Measurements from ENCODE around the gene TMEM185B. TPM values are rescaled to one million over a fixed set of nuclear protein-coding genes. Genes with fewer than 3 reads are reported as not detected.

Gene TMEM185B
- total RNA-seq, 4 donors from 2014 or later = 35.9 to 47.9 (median 44.6) TPM

DNA sequence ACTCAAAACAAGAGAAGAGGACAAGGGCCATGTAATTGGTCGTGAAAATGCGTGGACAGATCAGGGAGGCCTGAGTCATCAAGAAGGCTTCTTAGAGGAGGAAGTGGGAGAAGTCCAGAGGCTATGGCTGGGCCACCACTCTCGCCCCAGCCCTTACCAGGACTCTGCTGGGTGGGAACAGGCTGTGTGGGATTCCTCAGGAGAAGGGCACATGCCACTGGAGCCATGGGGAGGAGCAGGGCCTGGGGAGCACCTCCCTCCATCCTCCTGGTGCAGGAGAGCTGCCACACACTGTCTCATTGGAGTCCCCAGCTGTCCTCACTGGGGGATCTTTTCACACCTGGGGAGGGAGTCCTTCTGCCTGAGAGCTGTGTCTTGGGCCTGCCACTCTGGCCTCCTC lies 20.0 kb upstream of the TMEM185B start:
- Histone ChIP-seq H3K27me3 (no peaks in the 10 kb centered on the region), H3K4me3 (replicated peaks in 1 of 3) (no peak overlapping the region), H3K9me3 (no peaks in the 10 kb centered on the region), H3K4me1 (peaks cover 0 to 15% of the 10 kb centered on the region in 2 donors), H3K27ac (no peak overlapping the region), H3K36me3 (no peaks in the 10 kb centered on the region)
- intact Hi-C loops (cut with DNase I) = no loop called here
- WGBS, 2 donors = 72 to 79% methylated on average over 3 of the region's 3 CpGs
- TF ChIP-seq POLR2A (IDR thresholded peaks at IDR 0.05) = no peak
- TF ChIP-seq, protein P1, sequence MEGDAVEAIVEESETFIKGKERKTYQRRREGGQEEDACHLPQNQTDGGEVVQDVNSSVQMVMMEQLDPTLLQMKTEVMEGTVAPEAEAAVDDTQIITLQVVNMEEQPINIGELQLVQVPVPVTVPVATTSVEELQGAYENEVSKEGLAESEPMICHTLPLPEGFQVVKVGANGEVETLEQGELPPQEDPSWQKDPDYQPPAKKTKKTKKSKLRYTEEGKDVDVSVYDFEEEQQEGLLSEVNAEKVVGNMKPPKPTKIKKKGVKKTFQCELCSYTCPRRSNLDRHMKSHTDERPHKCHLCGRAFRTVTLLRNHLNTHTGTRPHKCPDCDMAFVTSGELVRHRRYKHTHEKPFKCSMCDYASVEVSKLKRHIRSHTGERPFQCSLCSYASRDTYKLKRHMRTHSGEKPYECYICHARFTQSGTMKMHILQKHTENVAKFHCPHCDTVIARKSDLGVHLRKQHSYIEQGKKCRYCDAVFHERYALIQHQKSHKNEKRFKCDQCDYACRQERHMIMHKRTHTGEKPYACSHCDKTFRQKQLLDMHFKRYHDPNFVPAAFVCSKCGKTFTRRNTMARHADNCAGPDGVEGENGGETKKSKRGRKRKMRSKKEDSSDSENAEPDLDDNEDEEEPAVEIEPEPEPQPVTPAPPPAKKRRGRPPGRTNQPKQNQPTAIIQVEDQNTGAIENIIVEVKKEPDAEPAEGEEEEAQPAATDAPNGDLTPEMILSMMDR (IDR thresholded peaks at IDR 0.05) = no peak
- DNase-seq = no peak

DNA sequence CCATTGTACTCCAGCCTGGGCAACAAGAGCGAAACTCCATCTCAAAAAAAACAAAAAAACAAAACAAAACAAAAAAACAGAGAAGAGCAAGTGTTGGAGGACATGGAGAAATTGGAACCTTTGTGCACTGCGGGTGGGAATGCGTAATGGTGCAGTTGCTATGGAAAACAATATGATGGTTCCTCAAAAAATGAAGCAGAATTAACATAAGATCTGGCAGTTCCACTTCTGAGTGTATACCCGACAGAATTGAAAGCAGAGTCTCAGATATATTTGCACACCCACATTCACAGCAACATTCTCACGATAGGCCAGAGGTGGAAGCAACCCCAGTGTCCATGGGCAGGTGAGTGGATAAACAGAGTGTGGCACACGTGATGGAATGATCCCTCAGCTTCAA lies 18.5 kb upstream of the TMEM185B start:
- no peak for DNase-seq
- Histone ChIP-seq H3K27ac (no peak overlapping the region), H3K27me3 (no peaks in the 10 kb centered on the region), H3K4me3 (replicated peaks in 1 of 3) (no peak overlapping the region), H3K36me3 (no peaks in the 10 kb centered on the region), H3K4me1 (peaks cover 0 to 15% of the 10 kb centered on the region in 2 donors), H3K9me3 (no peaks in the 10 kb centered on the region)
- 83 to 88% methylated on average over 6 of the region's 6 CpGs for WGBS, 2 donors
- intact Hi-C loops (cut with DNase I) = no loop called here
- TF ChIP-seq, protein P1 (IDR thresholded peaks at IDR 0.05) = no peak
- no peak for TF ChIP-seq POLR2A (IDR thresholded peaks at IDR 0.05)

DNA sequence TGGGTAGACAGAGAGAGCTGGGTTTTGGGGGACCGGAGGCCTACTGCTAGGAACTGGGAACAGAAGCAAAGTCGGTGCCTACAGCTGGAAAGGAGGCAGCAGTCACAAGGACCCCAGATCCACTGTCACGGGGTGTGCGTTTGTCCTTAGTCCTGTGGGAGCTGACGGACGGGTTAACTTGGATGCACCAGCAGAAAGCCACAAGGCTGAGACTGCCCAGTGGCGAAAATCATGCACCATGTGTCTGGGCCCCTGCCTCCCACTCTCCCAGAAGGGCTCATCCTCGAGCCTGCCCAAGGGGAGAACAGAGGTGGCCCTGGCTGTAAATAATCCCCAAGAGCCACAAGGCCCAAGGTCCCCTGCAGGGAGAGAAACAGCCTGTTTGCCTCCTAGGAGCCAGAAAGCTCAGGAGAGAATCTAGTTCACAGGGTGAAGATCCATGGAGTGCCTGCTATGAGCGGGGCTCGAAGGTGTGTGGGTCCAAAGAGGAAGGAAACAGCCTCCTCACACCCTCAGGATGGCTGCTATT lies 17.8 kb upstream of the TMEM185B start:
- H3K9me3 ChIP-seq = no peaks in the 10 kb centered on the region
- intact Hi-C loops (cut with DNase I) = no loop called here
- TF ChIP-seq POLR2A (IDR thresholded peaks at IDR 0.05) = no peak
- TF ChIP-seq, protein P1 (IDR thresholded peaks at IDR 0.05) = no peak
- no peaks in the 10 kb centered on the region for H3K27me3 ChIP-seq
- WGBS, 2 donors = 90 to 91% methylated on average over 10 of the region's 10 CpGs
- DNase-seq = no peak
- peaks cover 0 to 15% of the 10 kb centered on the region in 2 donors for H3K4me1 ChIP-seq
- no peak overlapping the region for H3K4me3 ChIP-seq (replicated peaks in 1 of 3)
- H3K27ac ChIP-seq = no peak overlapping the region
- no peaks in the 10 kb centered on the region for H3K36me3 ChIP-seq

DNA sequence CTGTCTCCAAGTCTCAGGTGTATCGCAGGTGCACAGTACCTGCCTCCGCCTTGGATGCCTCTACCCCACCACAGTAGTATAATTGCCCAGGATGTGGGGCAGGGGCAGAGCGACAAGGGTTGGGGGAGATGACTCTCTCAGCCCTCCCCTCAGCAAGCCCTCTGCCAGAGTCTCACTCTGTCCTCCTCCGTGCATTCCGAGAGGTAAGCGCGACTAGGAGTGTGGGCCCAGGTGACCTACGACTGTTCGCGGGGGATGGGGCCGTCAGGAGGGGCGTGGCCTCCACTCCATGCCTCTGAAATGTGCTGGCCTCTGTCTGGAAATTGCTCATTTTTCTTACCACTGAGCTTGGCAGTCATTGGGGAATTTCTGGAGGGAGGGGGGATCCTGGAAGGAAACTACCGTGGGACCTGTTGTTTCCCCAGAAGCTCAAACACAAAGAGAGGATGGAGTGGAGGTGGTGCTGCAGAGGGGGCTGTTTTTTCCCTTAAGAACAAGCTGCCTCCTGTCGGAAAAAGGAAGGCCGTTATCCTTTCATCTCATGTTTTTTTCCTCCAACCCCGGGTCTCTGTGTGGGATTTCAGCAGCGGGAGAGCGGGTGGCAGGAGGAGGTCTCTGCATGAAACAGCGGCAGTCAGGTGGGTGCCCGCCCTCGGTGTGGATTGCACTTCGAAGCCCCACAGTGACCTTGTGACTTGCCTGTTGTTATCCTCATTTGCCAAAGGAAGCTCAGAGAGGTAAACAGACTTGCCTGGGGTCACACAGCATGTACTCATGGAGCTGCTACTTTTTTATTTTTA lies 16.5 kb upstream of the TMEM185B start:
- H3K4me3 ChIP-seq (replicated peaks in 1 of 3) = no peak overlapping the region
- DNase-seq = peak; percentile 36 to 48
- H3K9me3 ChIP-seq = no peaks in the 10 kb centered on the region
- H3K36me3 ChIP-seq = no peaks in the 10 kb centered on the region
- TF ChIP-seq, protein P1 (IDR thresholded peaks at IDR 0.05) = no peak
- TF ChIP-seq POLR2A (IDR thresholded peaks at IDR 0.05) = no peak
- WGBS, 2 donors = 39 to 46% methylated on average over 16 to 19 of the region's 22 CpGs
- H3K27me3 ChIP-seq = no peaks in the 10 kb centered on the region
- H3K4me1 ChIP-seq = peaks cover 0 to 15% of the 10 kb centered on the region in 2 donors
- no peak overlapping the region for H3K27ac ChIP-seq
- intact Hi-C loops (cut with DNase I) = no loop called here

All from thyroid gland (tissue), 4 donors.